DOHH2 (cell line): Measurements from ENCODE around the gene LENG1.

Experiments used
- CTCF ChIP-seq: fragments of 200-600 bp; sonication (generic); IDR thresholded peaks from one replicate; pipeline ENCODE4 v1.5.1; 2014; ENCODE audit warnings: antibody characterized with exemption, mild to moderate bottlenecking, low read depth, low read length; ENCODE audit not compliant: poor library complexity, severe bottlenecking
- EZH2phosphoT487 ChIP-seq: fragments of 200-600 bp; sonication (generic); IDR thresholded peaks from 2 replicates; pipeline ENCODE4 v1.6.1; 2017; ENCODE audit warnings: borderline replicate concordance, mild to moderate bottlenecking, antibody characterized with exemption, low read length, moderate library complexity, mixed read lengths

- TF ChIP-seq CTCF (no peak), EZH2phosphoT487 (no peak)
Measured at GRCh38 chr19:54158812-54159351, 639 bp downstream of the LENG1 start.
